ENCODE results near the gene OSR1.

DNA sequence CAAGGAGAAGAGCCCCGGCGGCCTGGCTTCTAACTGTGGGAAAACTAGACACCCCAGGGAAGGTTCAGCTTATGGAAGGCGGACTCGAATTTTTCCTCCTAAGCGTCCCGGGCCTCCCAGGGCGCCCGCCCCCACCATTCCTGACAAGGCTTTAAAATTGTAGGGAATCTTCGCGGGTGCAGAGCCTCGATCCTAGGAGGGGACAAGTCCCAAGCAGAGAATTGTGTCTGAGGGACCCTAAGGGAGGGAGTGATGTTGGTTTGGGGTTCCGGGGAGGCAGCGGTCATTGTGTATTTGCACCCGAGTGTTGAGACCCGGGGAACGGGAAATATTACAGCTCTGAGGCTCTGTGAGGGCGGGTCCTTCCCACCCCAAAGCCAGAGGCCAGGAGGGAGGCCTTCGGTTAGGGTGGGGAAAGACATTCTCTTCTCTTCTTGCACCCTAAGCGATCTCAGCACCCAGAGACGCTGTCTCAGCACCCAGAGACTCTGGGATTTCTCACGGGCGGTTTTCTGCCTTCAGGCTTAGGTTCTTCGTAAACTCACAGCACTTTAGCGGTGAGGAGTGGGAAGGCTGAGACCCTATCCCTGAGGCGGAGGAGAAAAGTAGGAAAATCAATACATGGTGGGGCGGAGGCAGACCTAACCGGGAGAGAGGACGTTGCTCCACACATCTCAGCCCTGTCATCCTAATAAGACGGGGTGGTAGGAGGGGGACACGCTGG lies 7.6 kb downstream of the OSR1 start:
- TF ChIP-seq, protein P1, sequence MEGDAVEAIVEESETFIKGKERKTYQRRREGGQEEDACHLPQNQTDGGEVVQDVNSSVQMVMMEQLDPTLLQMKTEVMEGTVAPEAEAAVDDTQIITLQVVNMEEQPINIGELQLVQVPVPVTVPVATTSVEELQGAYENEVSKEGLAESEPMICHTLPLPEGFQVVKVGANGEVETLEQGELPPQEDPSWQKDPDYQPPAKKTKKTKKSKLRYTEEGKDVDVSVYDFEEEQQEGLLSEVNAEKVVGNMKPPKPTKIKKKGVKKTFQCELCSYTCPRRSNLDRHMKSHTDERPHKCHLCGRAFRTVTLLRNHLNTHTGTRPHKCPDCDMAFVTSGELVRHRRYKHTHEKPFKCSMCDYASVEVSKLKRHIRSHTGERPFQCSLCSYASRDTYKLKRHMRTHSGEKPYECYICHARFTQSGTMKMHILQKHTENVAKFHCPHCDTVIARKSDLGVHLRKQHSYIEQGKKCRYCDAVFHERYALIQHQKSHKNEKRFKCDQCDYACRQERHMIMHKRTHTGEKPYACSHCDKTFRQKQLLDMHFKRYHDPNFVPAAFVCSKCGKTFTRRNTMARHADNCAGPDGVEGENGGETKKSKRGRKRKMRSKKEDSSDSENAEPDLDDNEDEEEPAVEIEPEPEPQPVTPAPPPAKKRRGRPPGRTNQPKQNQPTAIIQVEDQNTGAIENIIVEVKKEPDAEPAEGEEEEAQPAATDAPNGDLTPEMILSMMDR (conservative IDR thresholded peaks at IDR 0.05; ENCODE audit: low read depth, low read length) = no peak
- peak; percentile 48 for TF ChIP-seq EZH2 (IDR thresholded peaks at IDR 0.05; ENCODE audit: borderline replicate concordance, low read depth, low read length, poor library complexity, severe bottlenecking)

Data from A673 (cell line).